ENCODE results near the gene APBA2.

- no peak for TF ChIP-seq POLR2A (IDR thresholded peaks at IDR 0.05)
- no peak for TF ChIP-seq CTCF (IDR thresholded peaks at IDR 0.05)
Observed at GRCh38 chr15:29053006-29053405, 167.2 kb downstream of the APBA2 start.

Measured in tibial nerve (tissue), 3 donors.